ENCODE measurements around the gene CASZ1.

DNA sequence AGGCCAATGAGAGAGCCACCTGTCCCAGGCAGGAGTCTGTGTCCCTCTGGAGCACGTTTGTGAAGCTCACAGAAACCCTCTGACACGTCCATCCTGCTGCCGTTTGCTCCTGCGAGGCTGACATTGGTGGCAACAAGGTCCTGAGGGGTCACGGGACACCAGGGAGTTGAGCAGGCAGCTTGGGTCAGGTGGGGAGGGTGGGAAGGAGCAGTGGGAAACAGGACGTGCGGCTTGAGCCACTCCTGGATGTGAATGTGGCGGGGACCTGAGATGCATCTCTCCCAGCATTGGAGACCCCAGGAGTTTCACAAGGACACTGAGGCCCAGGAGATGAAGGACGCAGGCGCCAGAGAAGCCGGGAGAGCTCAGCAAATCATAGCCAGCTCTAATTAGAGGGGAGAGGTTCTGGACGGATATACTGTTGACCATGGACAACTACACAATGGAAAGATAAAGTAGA lies 172.7 kb downstream of the CASZ1 start:
- TF ChIP-seq, protein P1, sequence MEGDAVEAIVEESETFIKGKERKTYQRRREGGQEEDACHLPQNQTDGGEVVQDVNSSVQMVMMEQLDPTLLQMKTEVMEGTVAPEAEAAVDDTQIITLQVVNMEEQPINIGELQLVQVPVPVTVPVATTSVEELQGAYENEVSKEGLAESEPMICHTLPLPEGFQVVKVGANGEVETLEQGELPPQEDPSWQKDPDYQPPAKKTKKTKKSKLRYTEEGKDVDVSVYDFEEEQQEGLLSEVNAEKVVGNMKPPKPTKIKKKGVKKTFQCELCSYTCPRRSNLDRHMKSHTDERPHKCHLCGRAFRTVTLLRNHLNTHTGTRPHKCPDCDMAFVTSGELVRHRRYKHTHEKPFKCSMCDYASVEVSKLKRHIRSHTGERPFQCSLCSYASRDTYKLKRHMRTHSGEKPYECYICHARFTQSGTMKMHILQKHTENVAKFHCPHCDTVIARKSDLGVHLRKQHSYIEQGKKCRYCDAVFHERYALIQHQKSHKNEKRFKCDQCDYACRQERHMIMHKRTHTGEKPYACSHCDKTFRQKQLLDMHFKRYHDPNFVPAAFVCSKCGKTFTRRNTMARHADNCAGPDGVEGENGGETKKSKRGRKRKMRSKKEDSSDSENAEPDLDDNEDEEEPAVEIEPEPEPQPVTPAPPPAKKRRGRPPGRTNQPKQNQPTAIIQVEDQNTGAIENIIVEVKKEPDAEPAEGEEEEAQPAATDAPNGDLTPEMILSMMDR (conservative IDR thresholded peaks at IDR 0.05 in 1 of 2, IDR thresholded peaks at IDR 0.05 in 1 of 2; ENCODE audit: low read depth in 1 of 2, low read length in 2 of 2) = no peak
- no peak for TF ChIP-seq EZH2 (IDR thresholded peaks at IDR 0.05; ENCODE audit: low read length, missing control alignments)
